A549 (cell line): ENCODE measurements around the gene ACER3.

Source experiments
- BHLHE40 ChIP-seq: IDR thresholded peaks from 2 replicates; pipeline ENCODE4 v1.6.1; 2012; ENCODE audit warnings: low read depth, low read length, inconsistent platforms
- CEBPB ChIP-seq, 2 experiments: fragments of >200 bp in 1 of 2; sonication (Bioruptor Twin) in 1 of 2; formaldehyde crosslinking in 1 of 2; IDR thresholded peaks; 2 replicates each; pipeline ENCODE4 v1.6.1; 2012 to 2016
- HDAC2 ChIP-seq: fragments of 200-600 bp; sonication (generic); IDR thresholded peaks from 2 replicates; pipeline ENCODE4 v1.6.1; 2016
- JUNB ChIP-seq: fragments of >200 bp; sonication (Bioruptor Twin); formaldehyde crosslinking; IDR thresholded peaks from 2 replicates; pipeline ENCODE4 v1.6.1; 2016
- MYC ChIP-seq: IDR thresholded peaks from 2 replicates; pipeline ENCODE4 v1.6.1; 2012; ENCODE audit warnings: mild to moderate bottlenecking, inconsistent platforms, low read length, improper control_type of control experiment, borderline replicate concordance
- PBX3 ChIP-seq: IDR thresholded peaks from 2 replicates; pipeline ENCODE4 v1.6.1; 2012
- POLR2A ChIP-seq: IDR thresholded peaks from 2 replicates; pipeline ENCODE4 v1.6.1; 2012; ENCODE audit warnings: mild to moderate bottlenecking, low read length
- RAD21 ChIP-seq, 2 experiments: fragments of >200 bp in 1 of 2; sonication (Bioruptor Twin) in 1 of 2; formaldehyde crosslinking in 1 of 2; IDR thresholded peaks in 1 of 2; conservative IDR thresholded peaks in 1 of 2; 2 replicates in 1 of 2; 3 replicates in 1 of 2; pipeline ENCODE4 v1.6.1; 2012 to 2018; ENCODE audit warnings: inconsistent platforms in 1 of 2
- RCOR1 ChIP-seq: fragments of 150-350 bp; IDR thresholded peaks from 2 replicates; pipeline ENCODE4 v1.6.1; 2014; ENCODE audit warnings: antibody characterized with exemption, low read length, low read depth
- RNF2 ChIP-seq: fragments of 200-600 bp; sonication (generic); IDR thresholded peaks from 2 replicates; pipeline ENCODE4 v1.6.1; 2016; ENCODE audit warnings: low read depth, mild to moderate bottlenecking, antibody characterized with exemption, moderate library complexity, borderline replicate concordance
- USF2 ChIP-seq: fragments of 450-650 bp; IDR thresholded peaks from 2 replicates; pipeline ENCODE4 v1.6.1; 2014; ENCODE audit warnings: antibody characterized with exemption
- TF ChIP-seq, protein P1 (sequence below): fragments of >200 bp; sonication (Bioruptor Twin); formaldehyde crosslinking; IDR thresholded peaks from 3 replicates; pipeline ENCODE4 v1.5.1; 2016
- TF ChIP-seq, protein P2 (sequence below): fragments of 200-600 bp; sonication (generic); IDR thresholded peaks from 2 replicates; pipeline ENCODE4 v1.6.1; 2016; ENCODE audit warnings: antibody characterized with exemption, mild to moderate bottlenecking, moderate library complexity
- TF ChIP-seq, protein P3 (sequence below): IDR thresholded peaks from 2 replicates; pipeline ENCODE4 v1.6.1; 2012

- TF ChIP-seq, protein P1, sequence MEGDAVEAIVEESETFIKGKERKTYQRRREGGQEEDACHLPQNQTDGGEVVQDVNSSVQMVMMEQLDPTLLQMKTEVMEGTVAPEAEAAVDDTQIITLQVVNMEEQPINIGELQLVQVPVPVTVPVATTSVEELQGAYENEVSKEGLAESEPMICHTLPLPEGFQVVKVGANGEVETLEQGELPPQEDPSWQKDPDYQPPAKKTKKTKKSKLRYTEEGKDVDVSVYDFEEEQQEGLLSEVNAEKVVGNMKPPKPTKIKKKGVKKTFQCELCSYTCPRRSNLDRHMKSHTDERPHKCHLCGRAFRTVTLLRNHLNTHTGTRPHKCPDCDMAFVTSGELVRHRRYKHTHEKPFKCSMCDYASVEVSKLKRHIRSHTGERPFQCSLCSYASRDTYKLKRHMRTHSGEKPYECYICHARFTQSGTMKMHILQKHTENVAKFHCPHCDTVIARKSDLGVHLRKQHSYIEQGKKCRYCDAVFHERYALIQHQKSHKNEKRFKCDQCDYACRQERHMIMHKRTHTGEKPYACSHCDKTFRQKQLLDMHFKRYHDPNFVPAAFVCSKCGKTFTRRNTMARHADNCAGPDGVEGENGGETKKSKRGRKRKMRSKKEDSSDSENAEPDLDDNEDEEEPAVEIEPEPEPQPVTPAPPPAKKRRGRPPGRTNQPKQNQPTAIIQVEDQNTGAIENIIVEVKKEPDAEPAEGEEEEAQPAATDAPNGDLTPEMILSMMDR, result no peak
- TF ChIP-seq RCOR1 (no peak), HDAC2 (no peak), USF2 (no peak), PBX3 (no peak), JUNB (no peak), POLR2A (no peak), RNF2 (no peak), BHLHE40 (no peak), CEBPB (IDR thresholded peaks at IDR 0.05) (no peak), MYC (no peak), RAD21 (conservative IDR thresholded peaks at IDR 0.05 in 1 of 2, IDR thresholded peaks at IDR 0.05 in 1 of 2) (no peak)
- TF ChIP-seq, protein P2, sequence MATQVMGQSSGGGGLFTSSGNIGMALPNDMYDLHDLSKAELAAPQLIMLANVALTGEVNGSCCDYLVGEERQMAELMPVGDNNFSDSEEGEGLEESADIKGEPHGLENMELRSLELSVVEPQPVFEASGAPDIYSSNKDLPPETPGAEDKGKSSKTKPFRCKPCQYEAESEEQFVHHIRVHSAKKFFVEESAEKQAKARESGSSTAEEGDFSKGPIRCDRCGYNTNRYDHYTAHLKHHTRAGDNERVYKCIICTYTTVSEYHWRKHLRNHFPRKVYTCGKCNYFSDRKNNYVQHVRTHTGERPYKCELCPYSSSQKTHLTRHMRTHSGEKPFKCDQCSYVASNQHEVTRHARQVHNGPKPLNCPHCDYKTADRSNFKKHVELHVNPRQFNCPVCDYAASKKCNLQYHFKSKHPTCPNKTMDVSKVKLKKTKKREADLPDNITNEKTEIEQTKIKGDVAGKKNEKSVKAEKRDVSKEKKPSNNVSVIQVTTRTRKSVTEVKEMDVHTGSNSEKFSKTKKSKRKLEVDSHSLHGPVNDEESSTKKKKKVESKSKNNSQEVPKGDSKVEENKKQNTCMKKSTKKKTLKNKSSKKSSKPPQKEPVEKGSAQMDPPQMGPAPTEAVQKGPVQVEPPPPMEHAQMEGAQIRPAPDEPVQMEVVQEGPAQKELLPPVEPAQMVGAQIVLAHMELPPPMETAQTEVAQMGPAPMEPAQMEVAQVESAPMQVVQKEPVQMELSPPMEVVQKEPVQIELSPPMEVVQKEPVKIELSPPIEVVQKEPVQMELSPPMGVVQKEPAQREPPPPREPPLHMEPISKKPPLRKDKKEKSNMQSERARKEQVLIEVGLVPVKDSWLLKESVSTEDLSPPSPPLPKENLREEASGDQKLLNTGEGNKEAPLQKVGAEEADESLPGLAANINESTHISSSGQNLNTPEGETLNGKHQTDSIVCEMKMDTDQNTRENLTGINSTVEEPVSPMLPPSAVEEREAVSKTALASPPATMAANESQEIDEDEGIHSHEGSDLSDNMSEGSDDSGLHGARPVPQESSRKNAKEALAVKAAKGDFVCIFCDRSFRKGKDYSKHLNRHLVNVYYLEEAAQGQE, result no peak
- TF ChIP-seq, protein P3, sequence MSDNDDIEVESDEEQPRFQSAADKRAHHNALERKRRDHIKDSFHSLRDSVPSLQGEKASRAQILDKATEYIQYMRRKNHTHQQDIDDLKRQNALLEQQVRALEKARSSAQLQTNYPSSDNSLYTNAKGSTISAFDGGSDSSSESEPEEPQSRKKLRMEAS, result no peak
Observed at GRCh38 chr11:77044356-77044755, 183.6 kb downstream of the ACER3 start.
